Measurements from ENCODE around the gene RCOR1. TPM values are rescaled to one million over a fixed set of nuclear protein-coding genes. Genes with fewer than 3 reads are reported as not detected.
"Not testable (repeated sequence)": the region's sequence is repeated elsewhere in the genome, so short reads cannot be mapped to it uniquely, and the experiment has no call there.

RCOR1 gene
- total RNA-seq, result 28.5 TPM

DNA sequence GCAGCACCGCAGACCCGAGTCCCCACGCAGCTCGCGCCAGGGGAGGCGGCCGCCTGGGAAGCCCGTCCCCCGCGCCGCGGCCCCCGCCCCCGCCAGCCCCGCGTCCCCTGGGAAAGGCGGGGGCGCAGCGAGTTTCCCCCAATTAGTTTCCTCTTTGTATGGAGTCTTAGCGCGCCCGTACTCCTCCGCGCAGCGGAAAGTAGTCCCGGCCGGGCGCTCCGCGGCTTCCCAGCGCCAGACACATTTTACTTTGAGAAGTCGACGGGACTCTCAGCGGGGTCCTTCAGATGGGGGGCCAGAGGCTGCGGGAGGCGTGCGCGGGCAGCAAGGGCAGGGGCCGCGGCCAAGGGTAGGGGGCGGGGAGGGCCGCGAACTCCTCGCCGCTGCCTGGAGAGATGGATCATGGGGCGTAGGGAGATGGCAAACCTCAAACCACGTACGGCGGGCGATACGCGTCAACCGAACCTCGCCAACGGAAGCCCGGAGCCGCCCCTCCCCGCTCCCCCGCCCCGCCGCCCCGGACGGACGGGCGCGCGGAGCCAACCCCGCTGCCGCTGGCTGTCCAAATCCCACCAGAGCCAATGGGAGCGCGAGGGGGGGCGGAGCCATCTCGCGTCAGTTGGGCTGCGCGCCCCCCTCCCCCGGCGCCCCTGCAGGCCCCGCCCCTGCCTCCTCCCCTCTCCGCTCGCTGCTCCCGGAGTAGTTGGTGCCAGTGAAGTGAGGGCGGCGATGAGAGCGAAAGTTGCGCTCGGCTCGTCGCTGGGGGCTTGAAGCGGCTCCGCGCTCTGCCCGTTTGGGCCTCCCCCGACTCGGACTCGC is at the start of gene RCOR1:
TSS of gene RCOR1 (plus strand) at position 706 of the 819 bp plus-strand sequence. CDS start 238 bp downstream, outside the sequence.
- DNase-seq (ENCODE audit: low spot score), result peak; percentile 98

DNA sequence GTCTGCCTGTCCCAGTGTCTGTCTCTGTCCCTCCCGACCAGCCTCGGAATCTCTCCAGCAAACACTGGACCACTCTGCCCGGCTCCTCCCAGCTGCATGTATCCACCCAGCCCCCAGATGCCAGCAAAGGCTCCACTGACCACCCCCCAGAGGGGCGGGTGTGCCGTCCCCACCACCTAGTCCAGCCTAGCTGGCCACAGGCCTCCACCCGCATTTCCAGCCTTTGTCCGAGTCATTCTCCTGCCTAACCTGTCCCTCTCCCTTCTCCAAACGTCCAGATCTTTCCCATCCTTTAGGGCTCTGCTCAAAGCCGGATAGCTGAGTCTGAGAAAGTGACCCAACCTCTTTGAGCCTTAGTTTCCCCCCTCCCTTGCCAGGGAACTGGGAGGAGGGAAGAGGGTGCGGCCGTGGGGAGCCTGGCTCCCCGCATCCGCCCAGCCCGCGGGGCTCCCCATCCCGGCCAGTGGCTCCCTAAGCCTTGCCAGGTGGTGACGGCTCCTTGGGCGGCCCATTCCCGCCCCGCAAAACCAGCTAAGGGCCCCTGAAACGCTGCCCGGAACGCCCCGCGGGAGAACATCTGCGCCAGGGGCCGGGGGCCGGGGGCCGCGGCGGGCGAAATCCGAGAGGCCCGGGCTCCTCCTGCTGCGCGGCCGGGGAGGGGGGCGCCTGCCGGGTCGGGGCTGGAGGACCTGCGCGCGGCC is 48.3 kb upstream of the RCOR1 start:
- DNase-seq (ENCODE audit: low spot score), result no peak

- no peak for DNase-seq (ENCODE audit: low spot score)
These were observed 47.5 kb upstream of the RCOR1 start for GRCh38 chr14:102544747-102545460.

DNA sequence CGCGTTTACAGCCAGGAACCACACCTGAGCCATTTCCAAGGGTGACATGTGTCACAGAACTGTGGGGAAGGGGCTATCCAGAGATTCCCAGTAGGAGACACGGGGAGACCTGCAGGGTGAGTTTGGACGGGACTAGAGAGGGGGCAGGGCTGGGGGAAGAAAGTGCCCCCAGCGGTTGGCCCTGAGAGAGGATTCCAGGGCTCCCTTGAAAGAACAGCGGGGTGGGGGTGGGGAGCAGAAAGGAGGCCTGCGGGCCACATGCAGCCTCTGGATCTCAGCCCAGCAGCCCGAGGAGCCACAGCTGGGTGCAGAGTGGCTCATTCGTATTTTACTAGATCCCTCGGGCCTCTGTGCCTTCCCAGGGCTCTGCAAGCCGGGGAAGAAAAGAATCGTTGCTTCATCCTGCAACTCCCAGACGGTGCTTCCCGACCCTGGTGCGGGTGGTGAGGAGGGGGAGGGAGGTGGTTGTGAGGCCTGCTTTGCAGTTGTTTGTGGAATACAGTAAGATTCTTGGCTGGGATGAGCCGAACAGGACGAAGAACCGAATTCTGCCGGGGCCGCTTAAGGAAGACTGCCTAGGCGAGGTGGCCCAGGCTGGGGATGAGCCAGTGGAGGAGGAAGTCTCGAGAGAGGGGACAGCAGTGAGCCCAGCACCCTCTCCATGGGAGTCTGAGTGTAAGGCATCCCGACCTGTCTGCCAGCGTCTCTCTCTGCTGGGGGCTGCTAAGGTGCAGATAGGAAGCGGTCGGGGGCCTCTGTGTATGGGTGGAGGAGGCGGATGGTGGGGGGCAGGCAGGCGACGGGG is 46.8 kb upstream of the RCOR1 start:
- no peak for DNase-seq (ENCODE audit: low spot score)

GRCh38 chr14:102548616-102549240 is 43.7 kb upstream of the RCOR1 start:
- DNase-seq (ENCODE audit: low spot score), result no peak

DNA sequence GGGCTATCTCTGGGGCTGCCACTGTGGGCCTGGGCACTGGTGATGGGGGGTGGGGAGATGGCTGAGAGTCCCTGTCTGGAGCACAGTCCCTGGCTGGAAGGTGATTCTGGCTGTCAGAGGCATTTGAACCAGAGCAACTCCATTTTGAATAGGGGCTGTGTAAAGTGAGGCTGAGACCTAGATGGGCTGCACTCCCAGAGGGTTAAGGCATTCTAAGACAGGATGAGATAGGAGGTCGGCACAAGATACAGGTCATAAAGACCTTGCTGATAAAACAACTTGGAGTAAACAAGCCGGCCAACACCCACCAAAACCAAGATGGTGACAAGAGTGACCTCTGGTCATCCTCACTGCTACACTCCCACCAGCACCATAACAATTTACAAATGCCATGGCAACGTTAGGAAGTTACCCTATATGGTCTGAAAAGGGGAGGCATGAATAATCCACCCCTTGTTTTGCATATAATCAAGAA is 41.5 kb upstream of the RCOR1 start:
- DNase-seq (ENCODE audit: low spot score), result not testable (repeated sequence)

DNA sequence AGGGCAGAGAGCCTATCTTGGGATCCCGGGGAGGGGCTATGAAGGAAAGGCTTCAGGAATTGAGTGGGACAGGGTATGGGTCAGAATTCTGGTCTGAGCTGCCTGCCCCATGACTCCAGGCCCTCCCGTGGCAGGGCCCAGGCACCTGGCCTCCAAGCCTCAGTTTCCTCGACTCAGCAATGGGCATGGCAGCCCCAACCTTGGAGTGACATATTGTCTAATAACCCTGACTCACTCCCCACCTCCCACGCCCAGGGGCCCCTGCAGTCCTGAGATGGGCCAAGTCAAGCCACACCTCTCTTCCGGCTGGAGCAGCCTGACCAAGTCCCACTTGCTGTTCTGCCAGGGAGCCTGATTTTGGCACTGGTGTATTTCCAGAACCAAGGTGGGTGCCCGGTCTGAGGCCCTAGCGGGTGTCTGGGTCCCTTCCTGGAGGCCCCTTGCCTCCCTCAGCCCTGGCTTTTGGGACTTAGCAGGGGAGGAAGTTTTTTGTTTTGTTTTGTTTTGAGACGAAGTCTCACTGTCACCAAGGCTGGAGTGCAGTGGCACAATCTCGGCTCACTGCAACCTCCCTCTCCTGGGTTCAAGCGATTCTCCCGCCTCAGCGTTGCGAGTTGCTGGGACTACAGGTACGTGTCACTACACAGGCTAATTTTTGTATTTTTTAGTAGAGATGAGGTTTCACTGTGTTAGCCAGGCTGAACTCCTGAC is 40.3 kb upstream of the RCOR1 start:
- DNase-seq (ENCODE audit: low spot score), result no peak

GRCh38 chr14:102554821-102555819 is 37.3 kb upstream of the RCOR1 start:
- DNase-seq (ENCODE audit: low spot score), result no peak

GRCh38 chr14:102556098-102556677 is 36.3 kb upstream of the RCOR1 start:
- no peak for DNase-seq (ENCODE audit: low spot score)

GRCh38 chr14:102557434-102558226 is 34.8 kb upstream of the RCOR1 start:
- DNase-seq (ENCODE audit: low spot score), result no peak

- no peak for DNase-seq (ENCODE audit: low spot score)
These were observed 33.9 kb upstream of the RCOR1 start for GRCh38 chr14:102558556-102558955.

GRCh38 chr14:102560458-102561261 is 31.8 kb upstream of the RCOR1 start:
- no peak for DNase-seq (ENCODE audit: low spot score)

DNA sequence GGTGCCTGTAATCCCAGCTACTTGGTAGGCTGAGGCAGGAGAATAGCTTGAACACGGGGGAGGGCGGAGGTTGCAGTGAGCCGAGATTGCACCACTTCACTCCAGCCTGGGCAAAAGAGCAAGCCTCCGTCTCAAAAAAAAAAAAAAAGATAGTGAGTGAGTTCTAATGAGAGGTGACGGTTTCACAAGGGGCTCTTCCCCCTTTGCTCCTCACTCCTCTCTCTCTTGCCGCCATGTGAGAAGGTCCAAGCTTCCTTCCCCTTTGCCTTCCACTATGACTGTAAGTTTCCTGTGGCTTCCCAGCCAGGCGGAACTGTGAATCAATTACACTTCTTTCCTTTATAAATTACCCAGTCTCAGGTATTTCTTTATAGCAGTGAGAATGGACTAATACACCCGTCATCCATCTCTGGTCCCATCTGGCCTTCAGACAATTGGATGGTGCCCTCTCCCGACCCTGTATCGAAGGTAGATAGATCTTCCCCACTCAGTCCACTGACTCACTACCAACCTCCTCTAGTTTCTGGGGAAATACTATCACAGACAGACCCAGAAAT is 27.0 kb upstream of the RCOR1 start:
- no peak for DNase-seq (ENCODE audit: low spot score)

DNA sequence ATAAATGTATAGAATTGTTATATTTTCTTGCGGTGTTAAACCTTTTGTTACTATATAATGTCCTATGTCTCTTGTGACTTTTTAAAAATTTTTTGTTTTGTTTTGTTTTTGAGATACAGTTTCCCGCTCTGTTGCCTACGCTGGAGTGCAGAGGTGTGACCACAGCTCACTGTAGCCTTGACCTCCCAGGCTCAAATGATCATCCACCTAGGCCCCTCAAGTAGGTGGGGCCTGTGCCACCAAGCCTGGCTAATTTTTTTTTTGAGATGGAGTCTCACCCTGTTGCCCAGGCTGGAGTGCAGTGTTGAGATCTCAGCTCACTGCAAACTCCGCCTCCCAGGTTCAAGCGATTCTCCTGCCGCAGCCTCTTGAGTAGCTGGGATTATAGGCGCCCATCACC is 26.5 kb upstream of the RCOR1 start:
- no peak for DNase-seq (ENCODE audit: low spot score)

- no peak for DNase-seq (ENCODE audit: low spot score)
These were observed 24.3 kb upstream of the RCOR1 start for GRCh38 chr14:102568115-102568614.

DNA sequence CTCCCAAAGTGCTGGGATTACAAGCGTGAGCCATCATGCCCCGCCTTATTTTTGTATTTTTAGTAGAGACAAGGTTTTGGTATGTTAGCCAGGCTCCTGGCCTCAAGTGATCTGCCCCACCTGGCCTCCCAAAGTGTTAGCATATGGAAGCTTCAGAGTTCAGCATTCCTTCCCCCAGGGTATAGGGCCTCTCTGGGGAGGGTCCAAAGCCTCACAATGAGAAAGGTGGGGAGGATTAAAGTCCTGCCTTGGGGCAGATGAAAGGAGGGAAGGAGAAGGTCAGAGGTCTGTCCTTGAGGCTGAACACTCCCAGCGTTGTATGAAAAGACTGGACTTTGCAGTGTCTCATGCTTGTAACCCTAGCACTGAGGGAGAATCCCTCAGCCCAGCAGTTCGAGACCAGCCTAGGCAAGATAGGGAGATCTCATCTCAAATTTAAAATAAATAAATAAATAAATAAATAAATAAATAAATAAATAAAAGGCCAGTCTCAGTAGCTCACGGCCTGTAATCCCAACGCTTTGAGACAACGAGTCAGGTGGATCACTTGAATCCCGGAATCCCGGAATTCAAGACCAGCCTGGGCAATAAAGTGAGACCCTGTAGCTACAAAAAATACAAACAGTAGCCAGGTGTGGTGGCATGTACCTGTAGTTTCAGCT is 22.0 kb upstream of the RCOR1 start:
- DNase-seq (ENCODE audit: low spot score), result no peak

All from mucosa of gallbladder (tissue), 1 donor.